Neural cell (in vitro differentiated cells): ENCODE results near the gene PDLIM5.

ENCODE experiments used
- CTCF ChIP-seq: fragments of 450-650 bp; IDR thresholded peaks from 2 replicates; pipeline ENCODE4 v1.5.1; 2014; ENCODE audit warnings: antibody characterized with exemption, mild to moderate bottlenecking, moderate library complexity; ENCODE audit not compliant: poor library complexity, severe bottlenecking
- EP300 ChIP-seq: fragments of 450-650 bp; conservative IDR thresholded peaks from 2 replicates; pipeline ENCODE4 v1.6.1; 2014; ENCODE audit warnings: antibody characterized with exemption, mild to moderate bottlenecking, moderate library complexity; ENCODE audit not compliant: poor library complexity, severe bottlenecking
- EZH2 ChIP-seq: fragments of 200-600, 300-800 bp; shearing (Covaris generic), sonication (generic); IDR thresholded peaks from 2 replicates; pipeline ENCODE4 v1.6.1; 2014; ENCODE audit warnings: antibody characterized with exemption, low read length, borderline replicate concordance, mild to moderate bottlenecking; ENCODE audit not compliant: insufficient read depth, poor library complexity, severe bottlenecking
- MXI1 ChIP-seq: fragments of 450-650 bp; conservative IDR thresholded peaks from 2 replicates; pipeline ENCODE4 v1.6.1; 2014; ENCODE audit warnings: antibody characterized with exemption, mild to moderate bottlenecking; ENCODE audit not compliant: poor library complexity, severe bottlenecking
- POLR2AphosphoS5 ChIP-seq: IDR thresholded peaks from 2 replicates; pipeline ENCODE4 v1.6.1; 2012
- RAD21 ChIP-seq: fragments of 450-650 bp; conservative IDR thresholded peaks from 2 replicates; pipeline ENCODE4 v1.6.1; 2014; ENCODE audit warnings: antibody characterized with exemption, mild to moderate bottlenecking, moderate library complexity
- SMC3 ChIP-seq: fragments of 450-650 bp; conservative IDR thresholded peaks from 2 replicates; pipeline ENCODE4 v1.6.1; 2014; ENCODE audit warnings: antibody characterized with exemption, mild to moderate bottlenecking, moderate library complexity; ENCODE audit not compliant: poor library complexity
- TAF1 ChIP-seq: IDR thresholded peaks from 2 replicates; pipeline ENCODE4 v1.6.1; 2012; ENCODE audit warnings: low read depth

GRCh38 chr4:94451051-94451694 lies 569 bp upstream of the PDLIM5 start:
- TF ChIP-seq TAF1 (no peak), POLR2AphosphoS5 (no peak), SMC3 (no peak), EZH2 (no peak), CTCF (no peak), RAD21 (no peak), MXI1 (no peak), EP300 (no peak)
